Muscle layer of colon (tissue), 2 donors: ENCODE measurements around the gene TMED1.
"Not testable (repeated sequence)": the region's sequence is repeated elsewhere in the genome, so short reads cannot be mapped to it uniquely, and the experiment has no call there.

Experiments used
- H3K27ac ChIP-seq: one replicate; pipeline ENCODE4 v1.7.0; 2013; ENCODE audit warnings: low read depth, mild to moderate bottlenecking, low read length, moderate library complexity
- H3K27me3 ChIP-seq, 2 donors: one replicate each; pipeline ENCODE4 v1.7.0; 2013; ENCODE audit warnings: low read length in 2 of 2, mild to moderate bottlenecking in 2 of 2; ENCODE audit not compliant: insufficient read depth in 2 of 2, control insufficient read depth in 1 of 2
- H3K36me3 ChIP-seq: one replicate; pipeline ENCODE4 v1.7.0; 2013; ENCODE audit warnings: mild to moderate bottlenecking, low read length; ENCODE audit not compliant: insufficient read depth
- H3K4me1 ChIP-seq: one replicate; pipeline ENCODE4 v1.7.0; 2013; ENCODE audit warnings: mild to moderate bottlenecking, low read length; ENCODE audit not compliant: insufficient read depth
- H3K4me3 ChIP-seq, 2 donors: one replicate each; pipeline ENCODE4 v1.7.0; 2013; ENCODE audit warnings: low read length in 2 of 2, low read depth in 1 of 2, mild to moderate bottlenecking in 1 of 2, moderate library complexity in 1 of 2
- H3K9ac ChIP-seq: one replicate; pipeline ENCODE4 v1.7.0; 2013; ENCODE audit warnings: low read length
- H3K9me3 ChIP-seq: one replicate; pipeline ENCODE4 v1.7.0; 2013; ENCODE audit warnings: mild to moderate bottlenecking, low read length
- donor health status: abdominal sarcoma.
- donor health status: Adenocarcinoma of cecum.

The TMED1 gene

GRCh38 chr19:10835754-10836478, at the start of gene TMED1:
TSS of gene TMED1 (minus strand) at chr19:10836212. CDS start at chr19:10836191, 21 bp downstream.
- H3K9ac ChIP-seq, result peak within 1 kb of the TSS; percentile 65
- peak within 1 kb of the TSS; percentile 67 to 83 for H3K4me3 ChIP-seq
- no peaks in the 10 kb centered on the region for H3K27me3 ChIP-seq
- H3K4me1 ChIP-seq, result peaks cover 7% of the 10 kb centered on the region
- no peaks in the 10 kb centered on the region for H3K36me3 ChIP-seq
- H3K27ac ChIP-seq, result peak within 1 kb of the TSS; percentile 92
- no peaks in the 10 kb centered on the region for H3K9me3 ChIP-seq

- H3K4me3 ChIP-seq, result no peak overlapping the region
- H3K27ac ChIP-seq, result peak overlapping the region; percentile 61
- peaks cover 48% of the 10 kb centered on the region for H3K4me1 ChIP-seq
- no peaks in the 10 kb centered on the region for H3K36me3 ChIP-seq
- H3K27me3 ChIP-seq, result no peaks in the 10 kb centered on the region
- no peak overlapping the region for H3K9ac ChIP-seq
- no peaks in the 10 kb centered on the region for H3K9me3 ChIP-seq
Measured at GRCh38 chr19:10885201-10886169, 49.5 kb upstream of the TMED1 start.

GRCh38 chr19:10884274-10884673, 48.3 kb upstream of the TMED1 start:
- no peaks in the 10 kb centered on the region for H3K9me3 ChIP-seq
- H3K4me3 ChIP-seq, result no peak overlapping the region
- H3K27me3 ChIP-seq, result no peaks in the 10 kb centered on the region
- no peaks in the 10 kb centered on the region for H3K36me3 ChIP-seq
- H3K27ac ChIP-seq, result no peak overlapping the region
- no peak overlapping the region for H3K9ac ChIP-seq
- H3K4me1 ChIP-seq, result peaks cover 48% of the 10 kb centered on the region

GRCh38 chr19:10882108-10882457, 46.1 kb upstream of the TMED1 start:
- H3K4me1 ChIP-seq, result peaks cover 38% of the 10 kb centered on the region
- H3K27me3 ChIP-seq, result no peaks in the 10 kb centered on the region
- no peak overlapping the region for H3K9ac ChIP-seq
- no peak overlapping the region for H3K4me3 ChIP-seq
- H3K36me3 ChIP-seq, result no peaks in the 10 kb centered on the region
- no peaks in the 10 kb centered on the region for H3K9me3 ChIP-seq
- no peak overlapping the region for H3K27ac ChIP-seq

- Histone ChIP-seq H3K36me3 (no peaks in the 10 kb centered on the region), H3K4me1 (peaks cover 44% of the 10 kb centered on the region), H3K9ac (no peak overlapping the region), H3K9me3 (no peaks in the 10 kb centered on the region), H3K27me3 (no peaks in the 10 kb centered on the region), H3K4me3 (no peak overlapping the region), H3K27ac (no peak overlapping the region)
Measured at GRCh38 chr19:10881403-10882107, 45.5 kb upstream of the TMED1 start.

- Histone ChIP-seq H3K27me3 (no peaks in the 10 kb centered on the region), H3K4me3 (no peak overlapping the region), H3K4me1 (peaks cover 33% of the 10 kb centered on the region), H3K9me3 (no peaks in the 10 kb centered on the region), H3K27ac (no peak overlapping the region), H3K9ac (no peak overlapping the region), H3K36me3 (no peaks in the 10 kb centered on the region)
Measured at GRCh38 chr19:10878253-10878652, 42.2 kb upstream of the TMED1 start.

GRCh38 chr19:10877608-10878007, 41.6 kb upstream of the TMED1 start:
- H3K4me1 ChIP-seq, result peaks cover 40% of the 10 kb centered on the region
- not testable (repeated sequence) for H3K36me3 ChIP-seq, H3K9ac ChIP-seq, H3K27ac ChIP-seq, H3K27me3 ChIP-seq, H3K4me3 ChIP-seq, H3K9me3 ChIP-seq

- Histone ChIP-seq H3K27me3 (no peaks in the 10 kb centered on the region), H3K9ac (no peak overlapping the region), H3K9me3 (no peaks in the 10 kb centered on the region), H3K36me3 (no peaks in the 10 kb centered on the region), H3K4me3 (no peak overlapping the region), H3K27ac (peak overlapping the region; percentile 32), H3K4me1 (peaks cover 35% of the 10 kb centered on the region)
Measured at GRCh38 chr19:10876459-10877240, 40.6 kb upstream of the TMED1 start.

- Histone ChIP-seq H3K36me3 (no peaks in the 10 kb centered on the region), H3K9ac (no peak overlapping the region), H3K27me3 (no peaks in the 10 kb centered on the region), H3K4me1 (peaks cover 30% of the 10 kb centered on the region), H3K27ac (no peak overlapping the region), H3K9me3 (no peaks in the 10 kb centered on the region), H3K4me3 (no peak overlapping the region)
Measured at GRCh38 chr19:10874024-10874423, 38.0 kb upstream of the TMED1 start.

- peaks cover 23% of the 10 kb centered on the region for H3K4me1 ChIP-seq
- peak overlapping the region; percentile 78 for H3K27ac ChIP-seq
- no peaks in the 10 kb centered on the region for H3K27me3 ChIP-seq
- peak overlapping the region; percentile 66 to 84 for H3K4me3 ChIP-seq
- H3K36me3 ChIP-seq, result no peaks in the 10 kb centered on the region
- H3K9me3 ChIP-seq, result no peaks in the 10 kb centered on the region
- peak overlapping the region; percentile 71 for H3K9ac ChIP-seq
Measured at GRCh38 chr19:10872546-10873107, 36.6 kb upstream of the TMED1 start.
